ENCODE measurements around the gene ACAA2. TPM values are rescaled to one million over a fixed set of nuclear protein-coding genes. Genes with fewer than 3 reads are reported as not detected.

ACAA2 gene
- total RNA-seq, 1 experiment from 2014 or later, result 18.2 TPM

DNA sequence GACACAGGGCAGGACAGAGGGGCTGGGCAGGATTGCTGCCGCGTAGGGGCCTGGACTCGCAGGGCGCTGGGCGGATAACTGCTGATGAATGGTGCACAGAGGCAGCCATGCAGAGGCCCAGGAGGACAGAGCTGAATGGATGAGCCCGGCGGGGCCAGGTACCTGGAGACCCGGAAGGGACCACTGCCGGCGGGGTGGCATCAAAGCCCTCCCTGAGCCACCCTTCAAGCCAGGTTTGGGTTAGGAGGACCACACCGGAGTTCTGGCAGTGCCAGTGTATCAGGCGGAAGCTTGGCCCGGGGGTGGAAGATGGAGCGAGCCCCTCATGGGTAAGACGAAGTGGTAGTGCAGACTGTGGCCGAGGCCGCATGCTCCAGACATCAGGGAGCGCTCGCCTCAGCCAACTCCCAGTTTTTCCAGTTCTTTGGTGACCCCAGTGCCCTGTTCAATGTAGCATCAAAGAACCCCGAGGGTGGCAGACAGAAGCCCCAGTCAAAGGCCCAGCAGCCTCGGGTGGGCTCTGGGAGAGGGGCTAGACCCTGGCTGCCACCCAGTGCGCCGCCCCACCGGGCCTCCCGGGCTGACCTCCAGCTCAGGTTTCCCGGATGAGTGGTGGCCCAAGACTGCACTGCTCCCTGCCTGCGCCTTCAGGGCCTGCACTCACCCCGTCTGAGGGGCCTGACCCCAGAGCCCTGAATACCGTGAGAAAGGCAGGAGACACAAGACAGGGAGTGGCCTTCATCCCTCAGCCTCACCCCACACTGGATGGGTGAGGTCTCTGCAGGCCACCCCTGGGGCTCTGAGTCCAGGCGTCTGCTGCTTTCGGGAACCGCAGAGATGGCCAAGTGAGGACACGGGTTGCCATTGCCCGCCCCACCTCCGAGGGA lies 50.9 kb downstream of the ACAA2 start:
- H3K36me3 ChIP-seq (ENCODE audit: control insufficient read depth in 1 of 2, insufficient read depth in 2 of 2, low read length in 2 of 2), result no peaks in the 10 kb centered on the region
- no peak for ATAC-seq
- intact Hi-C loops (cut with micrococcal nuclease), result loop anchor here (10.0 kb wide), 1 partner anchor 1088 kb away; no protein-coding TSS in a partner anchor
- TF ChIP-seq SP1 (IDR thresholded peaks at IDR 0.05; ENCODE audit: low read depth), result no peak
- no peak for TF ChIP-seq EGR1 (IDR thresholded peaks at IDR 0.05; ENCODE audit: low read depth)
- TF ChIP-seq, protein P1, sequence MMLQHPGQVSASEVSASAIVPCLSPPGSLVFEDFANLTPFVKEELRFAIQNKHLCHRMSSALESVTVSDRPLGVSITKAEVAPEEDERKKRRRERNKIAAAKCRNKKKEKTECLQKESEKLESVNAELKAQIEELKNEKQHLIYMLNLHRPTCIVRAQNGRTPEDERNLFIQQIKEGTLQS (IDR thresholded peaks at IDR 0.05), result no peak
- TF ChIP-seq SRF (IDR thresholded peaks at IDR 0.05; ENCODE audit: low read depth), result no peak
- TF ChIP-seq YY1 (IDR thresholded peaks at IDR 0.05; ENCODE audit: extremely low read depth, insufficient replicate concordance, low read depth, low read length), result no peak
- no peak for TF ChIP-seq ZNF274 (IDR thresholded peaks at IDR 0.05; ENCODE audit: low read depth, low read length)
- H2AFZ ChIP-seq (ENCODE audit: low read depth, low read length, poor library complexity, severe bottlenecking), result no peak overlapping the region
- H3K27ac ChIP-seq (ENCODE audit: low read depth, low read length), result no peak overlapping the region
- H3K4me2 ChIP-seq (ENCODE audit: low read length), result no peak overlapping the region
- H3K4me1 ChIP-seq (ENCODE audit: control insufficient read depth in 1 of 2, insufficient read depth in 2 of 2, low read length in 2 of 2), result peaks cover 2 to 3% of the 10 kb centered on the region in 2 experiments; a peak in 1 of 4 replicates
- ChIA-PET POLR2A (no interaction called here), CTCF (no interaction called here), RAD21 (ENCODE audit: low non-redundant PET in 1 of 2, low total read pairs in 2 of 2, uncharacterized antibody in 2 of 2, unreplicated experiment in 2 of 2) (no interaction called here)
- H3K9ac ChIP-seq (ENCODE audit: low read length), result no peak overlapping the region
- H3K9me2 ChIP-seq (ENCODE audit: insufficient read depth), result no peaks in the 10 kb centered on the region
- BruUV-seq (replicated peaks), result no TSS peak
- DNase-seq (ENCODE audit: low read depth, low spot score), result no peak
- no peaks in the 10 kb centered on the region for H3K27me3 ChIP-seq (ENCODE audit: insufficient read depth, low read length)
- H3K79me2 ChIP-seq (ENCODE audit: insufficient read depth, low read length), result no peaks in the 10 kb centered on the region
- no peaks in the 10 kb centered on the region for H4K20me1 ChIP-seq (ENCODE audit: insufficient read depth)
- no peaks in the 10 kb centered on the region for H3K9me3 ChIP-seq (ENCODE audit: control insufficient read depth in 1 of 2, insufficient read depth in 1 of 2, low read depth in 1 of 2, low read length in 2 of 2)
- no peak overlapping the region for H3K4me3 ChIP-seq (replicated peaks in 1 of 2; ENCODE audit: low read depth in 1 of 2, low read length in 2 of 2)

DNA sequence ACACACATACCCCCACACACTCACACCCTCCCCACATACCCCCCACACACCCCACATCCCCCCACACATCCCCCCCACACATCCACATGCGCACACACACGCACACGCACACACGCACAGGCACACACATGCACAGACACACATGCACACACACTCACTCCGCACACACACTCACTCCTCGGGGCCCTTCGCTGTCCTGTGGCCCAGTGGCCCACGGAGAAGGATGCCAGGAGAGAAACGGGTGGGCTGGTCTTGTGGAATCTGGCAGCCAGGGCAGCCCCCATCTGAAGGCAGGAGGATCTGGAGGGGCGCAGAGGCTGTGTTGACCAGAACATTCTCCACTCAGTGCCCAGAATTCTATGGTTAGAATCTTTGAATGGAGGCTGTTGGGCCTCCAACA lies 51.6 kb downstream of the ACAA2 start:
- Histone ChIP-seq H3K79me2 (ENCODE audit: insufficient read depth, low read length) (no peaks in the 10 kb centered on the region), H3K4me1 (ENCODE audit: control insufficient read depth in 1 of 2, insufficient read depth in 2 of 2, low read length in 2 of 2) (peaks cover 2 to 3% of the 10 kb centered on the region in 2 experiments; a peak in 1 of 4 replicates), H3K36me3 (ENCODE audit: control insufficient read depth in 1 of 2, insufficient read depth in 2 of 2, low read length in 2 of 2) (no peaks in the 10 kb centered on the region), H2AFZ (ENCODE audit: low read depth, low read length, poor library complexity, severe bottlenecking) (no peak overlapping the region), H4K20me1 (ENCODE audit: insufficient read depth) (no peaks in the 10 kb centered on the region), H3K27me3 (ENCODE audit: insufficient read depth, low read length) (no peaks in the 10 kb centered on the region), H3K9me3 (ENCODE audit: control insufficient read depth in 1 of 2, insufficient read depth in 1 of 2, low read depth in 1 of 2, low read length in 2 of 2) (no peaks in the 10 kb centered on the region), H3K27ac (ENCODE audit: low read depth, low read length) (no peak overlapping the region), H3K4me3 (replicated peaks in 1 of 2; ENCODE audit: low read depth in 1 of 2, low read length in 2 of 2) (no peak overlapping the region), H3K4me2 (ENCODE audit: low read length) (no peak overlapping the region), H3K9me2 (ENCODE audit: insufficient read depth) (no peaks in the 10 kb centered on the region), H3K9ac (ENCODE audit: low read length) (no peak overlapping the region)
- intact Hi-C loops (cut with micrococcal nuclease), result loop anchor here (10.0 kb wide), 1 partner anchor 1087 kb away; no protein-coding TSS in a partner anchor
- ATAC-seq (no peak), DNase-seq (ENCODE audit: low read depth, low spot score) (no peak)
- CTCF ChIA-PET, result no interaction called here
- RAD21 ChIA-PET (ENCODE audit: low non-redundant PET in 1 of 2, low total read pairs in 2 of 2, uncharacterized antibody in 2 of 2, unreplicated experiment in 2 of 2), result no interaction called here
- BruUV-seq (replicated peaks), result no TSS peak
- POLR2A ChIA-PET, result no interaction called here
- TF ChIP-seq, protein P2, sequence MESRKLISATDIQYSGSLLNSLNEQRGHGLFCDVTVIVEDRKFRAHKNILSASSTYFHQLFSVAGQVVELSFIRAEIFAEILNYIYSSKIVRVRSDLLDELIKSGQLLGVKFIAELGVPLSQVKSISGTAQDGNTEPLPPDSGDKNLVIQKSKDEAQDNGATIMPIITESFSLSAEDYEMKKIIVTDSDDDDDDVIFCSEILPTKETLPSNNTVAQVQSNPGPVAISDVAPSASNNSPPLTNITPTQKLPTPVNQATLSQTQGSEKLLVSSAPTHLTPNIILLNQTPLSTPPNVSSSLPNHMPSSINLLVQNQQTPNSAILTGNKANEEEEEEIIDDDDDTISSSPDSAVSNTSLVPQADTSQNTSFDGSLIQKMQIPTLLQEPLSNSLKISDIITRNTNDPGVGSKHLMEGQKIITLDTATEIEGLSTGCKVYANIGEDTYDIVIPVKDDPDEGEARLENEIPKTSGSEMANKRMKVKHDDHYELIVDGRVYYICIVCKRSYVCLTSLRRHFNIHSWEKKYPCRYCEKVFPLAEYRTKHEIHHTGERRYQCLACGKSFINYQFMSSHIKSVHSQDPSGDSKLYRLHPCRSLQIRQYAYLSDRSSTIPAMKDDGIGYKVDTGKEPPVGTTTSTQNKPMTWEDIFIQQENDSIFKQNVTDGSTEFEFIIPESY (IDR thresholded peaks at IDR 0.05; ENCODE audit: extremely low read depth, insufficient replicate concordance, low read length), result no peak
- TF ChIP-seq RAD21 (IDR thresholded peaks at IDR 0.05; ENCODE audit: low read depth), result no peak
- no peak for TF ChIP-seq ZNF274 (IDR thresholded peaks at IDR 0.05; ENCODE audit: low read depth, low read length)
- TF ChIP-seq, protein P1 (IDR thresholded peaks at IDR 0.05), result no peak
- TF ChIP-seq TCF7L2 (IDR thresholded peaks at IDR 0.05; ENCODE audit: borderline replicate concordance, extremely low read depth, insufficient read depth, insufficient read length), result no peak
- no peak for TF ChIP-seq FOSL1 (IDR thresholded peaks at IDR 0.05; ENCODE audit: low read depth)
- no peak for TF ChIP-seq ZFX (IDR thresholded peaks at IDR 0.05)
- TF ChIP-seq EZH2phosphoT487 (IDR thresholded peaks at IDR 0.05; ENCODE audit: borderline replicate concordance), result no peak
- TF ChIP-seq, protein P3, sequence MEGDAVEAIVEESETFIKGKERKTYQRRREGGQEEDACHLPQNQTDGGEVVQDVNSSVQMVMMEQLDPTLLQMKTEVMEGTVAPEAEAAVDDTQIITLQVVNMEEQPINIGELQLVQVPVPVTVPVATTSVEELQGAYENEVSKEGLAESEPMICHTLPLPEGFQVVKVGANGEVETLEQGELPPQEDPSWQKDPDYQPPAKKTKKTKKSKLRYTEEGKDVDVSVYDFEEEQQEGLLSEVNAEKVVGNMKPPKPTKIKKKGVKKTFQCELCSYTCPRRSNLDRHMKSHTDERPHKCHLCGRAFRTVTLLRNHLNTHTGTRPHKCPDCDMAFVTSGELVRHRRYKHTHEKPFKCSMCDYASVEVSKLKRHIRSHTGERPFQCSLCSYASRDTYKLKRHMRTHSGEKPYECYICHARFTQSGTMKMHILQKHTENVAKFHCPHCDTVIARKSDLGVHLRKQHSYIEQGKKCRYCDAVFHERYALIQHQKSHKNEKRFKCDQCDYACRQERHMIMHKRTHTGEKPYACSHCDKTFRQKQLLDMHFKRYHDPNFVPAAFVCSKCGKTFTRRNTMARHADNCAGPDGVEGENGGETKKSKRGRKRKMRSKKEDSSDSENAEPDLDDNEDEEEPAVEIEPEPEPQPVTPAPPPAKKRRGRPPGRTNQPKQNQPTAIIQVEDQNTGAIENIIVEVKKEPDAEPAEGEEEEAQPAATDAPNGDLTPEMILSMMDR (IDR thresholded peaks at IDR 0.05 in 2 of 3, conservative IDR thresholded peaks at IDR 0.05 in 1 of 3; ENCODE audit: borderline replicate concordance in 1 of 3, insufficient read depth in 1 of 3, low read depth in 2 of 3, low read length in 2 of 3), result no peak
- TF ChIP-seq CBX3 (IDR thresholded peaks at IDR 0.05; ENCODE audit: low read depth), result no peak
- no peak for TF ChIP-seq SIN3A (IDR thresholded peaks at IDR 0.05; ENCODE audit: low read depth)
